Adrenal gland (tissue), 12 donors: ENCODE measurements around the gene TMEM135. TPM values are rescaled to one million over a fixed set of nuclear protein-coding genes. Genes with fewer than 3 reads are reported as not detected.

ENCODE experiments used
- DNase-seq, 7 donors: peaks; one replicate each; pipeline ENCODE4 v3.0.0-alpha.2; 2019 to 2020
- H3K27ac ChIP-seq, 5 donors: fragments of 200-600 bp; sonication (generic) in 4 of 5; 1 replicate in 3 of 5; 2 replicates in 2 of 5; pipeline versions ENCODE4 v1.5.1 to v1.8.0; 2016 to 2020; ENCODE audit warnings: mild to moderate bottlenecking in 1 of 5
- H3K27me3 ChIP-seq: fragments of 200-600 bp; 2 replicates; pipeline ENCODE4 v1.8.0; 2021
- H3K36me3 ChIP-seq, 2 donors: fragments of 200-600 bp; replicated peaks in 1 of 2; 1 replicate in 1 of 2; 2 replicates in 1 of 2; pipeline versions ENCODE4 v1.5.1 to v1.8.0; 2018 to 2022
- H3K4me1 ChIP-seq, 2 donors: fragments of 200-600 bp; replicated peaks in 1 of 2; 1 replicate in 1 of 2; 2 replicates in 1 of 2; pipeline versions ENCODE4 v1.5.1 to v1.8.0; 2018 to 2021
- H3K4me3 ChIP-seq, 4 donors: fragments of 200-600 bp; sonication (generic) in 3 of 4; one replicate each; pipeline ENCODE4 v1.5.1; 2016 to 2018
- H3K9me3 ChIP-seq, 3 donors: fragments of 200-600 bp; sonication (generic) in 1 of 3; replicated peaks in 1 of 3; 1 replicate in 2 of 3; 2 replicates in 1 of 3; pipeline versions ENCODE4 v1.5.1 to v1.8.0; 2016 to 2021
- CTCF ChIP-seq, 6 experiments: fragments of 450-650 bp in 4 of 6; fragments of 200-600 bp in 2 of 6; sonication (generic) in 1 of 6; IDR thresholded peaks; 1 replicate in 5 of 6; 2 replicates in 1 of 6; pipeline versions ENCODE4 v1.5.1 to v1.8.0; 2016 to 2021; ENCODE audit warnings: antibody characterized with exemption in 6 of 6, mild to moderate bottlenecking in 2 of 6, moderate library complexity in 1 of 6
- POLR2A ChIP-seq, 2 donors: fragments of 450-650 bp; IDR thresholded peaks; one replicate each; pipeline ENCODE4 v1.6.1; 2017; ENCODE audit warnings: antibody characterized with exemption in 2 of 2, mild to moderate bottlenecking in 2 of 2, moderate library complexity in 1 of 2
- WGBS, 4 donors: extraction: QIAGEN DNeasy Blood & Tissue Kit in 2 of 4; methylation state at CpG; one replicate each; pipeline versions ENCODE4 v1.1.5 to v1.1.7; 2013 to 2017; 5-methylcytosine and 5-hydroxymethylcytosine counted together
- intact Hi-C, 2 donors: fragments of 100-400 bp; cut with DNase I; formaldehyde crosslinking; loops; one replicate each; pipeline versions ENCODE4 v1.14.1 to v1.15.0; 2022 to 2023
- polyA plus RNA-seq, 3 donors: library from polyadenylated mRNA; stranded (reverse); fragments of 200-250 nt in 2 of 3; fragments of 350-450 nt in 1 of 3; fragmentation: Illumina TruSeq in 1 of 3; extraction: RNeasy Lipid Tissue Mini Kit (QIAGEN cat#74804) in 1 of 3; gene quantifications; one replicate each; pipeline ENCODE4 v1.2.3, GENCODE V29; 2013 to 2014
- total RNA-seq, 9 donors: library from RNA; depleted of rRNA in 4 of 9; stranded (reverse); fragments of >200 nt in 4 of 9; fragments of 120-200 nt in 1 of 9; fragmentation: NEBNext Ultra II Directional in 1 of 9; extraction: Animal tissue kit (Norgen Biotek cat#: 25700) in 1 of 9; gene quantifications; one replicate each; pipeline versions ENCODE4 v1.1.0 to v1.2.4, GENCODE V29; 2013 to 2023
- donor health status: healthy with polysubstance abuse.
- donor health status: Bipolar disorder and iron deficiency.
- donor health status: DM: yes; HTN: yes; CAD: no.
- donor health status: DM: no; HTN: no; CAD: no.
- donor health status: DM: no; HTN: no; CAD: no.
- donor health status: DM: yes; HTN: yes; CAD: no.

Gene TMEM135
- total and polyA plus RNA-seq, 12 donors = 8.2 to 101 (median 44.5) TPM

- peaks cover 23 to 27% of the 10 kb centered on the region in 2 donors for H3K4me1 ChIP-seq
- peak overlapping the region in 4 of 5 donors; percentile 76 to 89 (median 84) for H3K27ac ChIP-seq
- WGBS, 4 donors = 31 to 41% (median 37%) methylated on average over 10 of the region's 10 CpGs
- intact Hi-C loops = loop anchor here (10.0 kb wide), 1 partner anchor 82 kb away; the partner anchor contains the start of gene FZD4 (in 2 of the 2)
- DNase-seq = peak in 2 of 7 donors; percentile 15 to 64
- H3K27me3 ChIP-seq = no peaks in the 10 kb centered on the region
- no peaks in the 10 kb centered on the region for H3K36me3 ChIP-seq
- H3K4me3 ChIP-seq = peak overlapping the region in 2 of 4 donors; percentile 82 to 96
- TF ChIP-seq POLR2A (IDR thresholded peaks at IDR 0.05) (no peak), CTCF (IDR thresholded peaks at IDR 0.05) (no peak)
- H3K9me3 ChIP-seq = no peaks in the 10 kb centered on the region
Measured at GRCh38 chr11:87036756-87037449, 831 bp upstream of the TMEM135 start.

- H3K4me3 ChIP-seq = peak overlapping the region; percentile 82 to 100 (median 96)
- H3K9me3 ChIP-seq = no peaks in the 10 kb centered on the region
- DNase-seq = no peak
- H3K27me3 ChIP-seq = no peaks in the 10 kb centered on the region
- peak overlapping the region; percentile 74 to 89 (median 83) for H3K27ac ChIP-seq
- WGBS, 4 donors = 6 to 15% (median 10%) methylated on average over 6 to 9 of the region's 9 CpGs
- peaks cover 23 to 27% of the 10 kb centered on the region in 2 donors for H3K4me1 ChIP-seq
- TF ChIP-seq POLR2A (IDR thresholded peaks at IDR 0.05) = no peak
- no peak for TF ChIP-seq CTCF (IDR thresholded peaks at IDR 0.05)
- intact Hi-C loops = loop anchor here (10.0 kb wide), 1 partner anchor 84 kb away; the partner anchor contains the start of gene FZD4 (in 2 of the 2)
- peaks cover 0 to 6% of the 10 kb centered on the region in 2 donors for H3K36me3 ChIP-seq
Measured at GRCh38 chr11:87038235-87038977, 672 bp downstream of the TMEM135 start.

- no peaks in the 10 kb centered on the region for H3K9me3 ChIP-seq
- H3K4me3 ChIP-seq = peak overlapping the region in 1 of 4 donors; percentile 82
- no peak for TF ChIP-seq POLR2A (IDR thresholded peaks at IDR 0.05)
- TF ChIP-seq CTCF (IDR thresholded peaks at IDR 0.05) = no peak
- peaks cover 0 to 6% of the 10 kb centered on the region in 2 donors for H3K36me3 ChIP-seq
- 37 to 44% (median 42%) methylated on average over 3 of the region's 3 CpGs for WGBS, 4 donors
- DNase-seq = peak in 2 of 7 donors; percentile 27 to 35
- intact Hi-C loops = loop anchor here (10.0 kb wide), 1 partner anchor 85 kb away; the partner anchor contains the start of gene FZD4 (in 2 of the 2)
- H3K27me3 ChIP-seq = no peaks in the 10 kb centered on the region
- H3K4me1 ChIP-seq = peaks cover 23 to 27% of the 10 kb centered on the region in 2 donors
- H3K27ac ChIP-seq = no peak overlapping the region
Measured at GRCh38 chr11:87039371-87039770, 1.6 kb downstream of the TMEM135 start.

GRCh38 chr11:87043894-87044293, 6.2 kb downstream of the TMEM135 start:
- intact Hi-C loops = no loop called here
- Histone ChIP-seq H3K9me3 (no peaks in the 10 kb centered on the region), H3K4me1 (peaks cover 17% of the 10 kb centered on the region in 2 donors), H3K27ac (no peak overlapping the region), H3K4me3 (no peak overlapping the region), H3K27me3 (no peaks in the 10 kb centered on the region), H3K36me3 (peaks cover 0 to 6% of the 10 kb centered on the region in 2 donors)
- TF ChIP-seq CTCF (IDR thresholded peaks at IDR 0.05) = no peak
- TF ChIP-seq POLR2A (IDR thresholded peaks at IDR 0.05) = no peak
- DNase-seq = no peak
- 72 to 83% (median 75%) methylated on average over 1 of the region's 1 CpG for WGBS, 4 donors
